HL-60 (cell line): Measurements from ENCODE around the gene GOLGA8T.
"Not testable (repeated sequence)": the region's sequence is repeated elsewhere in the genome, so short reads cannot be mapped to it uniquely, and the experiment has no call there.

Source experiments
- CTCF ChIP-seq: IDR thresholded peaks from one replicate; pipeline ENCODE4 v1.5.1; 2011; ENCODE audit warnings: low read length, control low read depth, inconsistent platforms; ENCODE audit not compliant: insufficient read depth
- GABPA ChIP-seq: IDR thresholded peaks from 2 replicates; pipeline ENCODE4 v1.6.1; 2012; ENCODE audit warnings: low read depth
- POLR2AphosphoS5 ChIP-seq: IDR thresholded peaks from 2 replicates; pipeline ENCODE4 v1.6.1; 2012; ENCODE audit warnings: low read depth
- REST ChIP-seq: IDR thresholded peaks from 2 replicates; pipeline ENCODE4 v1.6.1; 2012; ENCODE audit warnings: low read depth; ENCODE audit not compliant: insufficient replicate concordance
- SPI1 ChIP-seq: IDR thresholded peaks from 2 replicates; pipeline ENCODE4 v1.6.1; 2012; ENCODE audit warnings: low read depth, mild to moderate bottlenecking, borderline replicate concordance

- not testable (repeated sequence) for TF ChIP-seq CTCF, REST, POLR2AphosphoS5, SPI1, GABPA
These were observed 56.8 kb downstream of the GOLGA8T start for GRCh38 chr15:30191639-30192038.
